Bronchial epithelial cell (primary cell): ENCODE data around the gene TCOF1. TPM values are rescaled to one million over a fixed set of nuclear protein-coding genes. Genes with fewer than 3 reads are reported as not detected.
"Not testable (repeated sequence)": the region's sequence is repeated elsewhere in the genome, so short reads cannot be mapped to it uniquely, and the experiment has no call there.

ENCODE experiments used
- DNase-seq: peaks from one replicate; pipeline ENCODE4 v3.0.0-alpha.2; 2010; ENCODE audit warnings: low read depth
- FAIRE-seq: peaks from 2 replicates; lab custom pipeline; 2011; peaks lifted over from hg19 to GRCh38; lab: Jason Lieb, UNC
- H3K27me3 ChIP-seq: 2 replicates; pipeline ENCODE4 v1.5.1; 2011; ENCODE audit warnings: low read length; ENCODE audit not compliant: control insufficient read depth, insufficient read depth
- H3K36me3 ChIP-seq: 2 replicates; pipeline ENCODE4 v1.5.1; 2011; ENCODE audit warnings: low read length; ENCODE audit not compliant: control insufficient read depth, insufficient read depth
- H3K4me3 ChIP-seq: 2 replicates; pipeline ENCODE4 v1.5.1; 2011; ENCODE audit warnings: mild to moderate bottlenecking, low read depth, low read length, control low read depth
- total RNA-seq: library from RNA; depleted of rRNA; stranded (reverse); fragments of >200 nt; gene quantifications from 2 replicates; pipeline ENCODE4 v1.2.1, GENCODE V29; 2014
- TF ChIP-seq, protein P1 (sequence below): IDR thresholded peaks from 2 replicates; pipeline ENCODE4 v1.5.1; 2011; ENCODE audit warnings: mild to moderate bottlenecking, moderate library complexity, low read length, control low read depth, inconsistent platforms; ENCODE audit not compliant: insufficient read depth, severe bottlenecking

Gene TCOF1
- total RNA-seq, 1 donor from 2014 or later: 9.0 TPM

DNA sequence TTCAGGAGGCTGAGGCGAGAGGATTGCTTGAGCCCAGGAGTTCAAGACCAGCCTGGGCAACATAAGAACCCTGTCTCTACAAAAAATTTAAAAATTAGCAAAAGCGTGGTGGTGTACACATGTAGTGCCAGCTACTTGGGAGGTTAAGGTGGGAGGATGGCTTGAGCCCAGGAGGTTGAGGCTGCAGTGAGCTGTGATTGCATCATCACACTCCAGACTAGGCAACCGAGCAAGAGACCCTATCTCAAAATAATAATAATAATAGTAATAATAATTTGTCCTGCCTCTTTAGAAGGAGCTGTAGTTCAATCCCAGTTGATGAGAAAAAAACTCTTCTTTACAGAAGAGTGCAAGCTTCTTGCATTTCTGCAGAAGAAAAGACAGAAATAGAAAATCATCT lies 65.3 kb downstream of the TCOF1 start:
- DNase-seq: no peak
- no peak for FAIRE-seq
- TF ChIP-seq, protein P1, sequence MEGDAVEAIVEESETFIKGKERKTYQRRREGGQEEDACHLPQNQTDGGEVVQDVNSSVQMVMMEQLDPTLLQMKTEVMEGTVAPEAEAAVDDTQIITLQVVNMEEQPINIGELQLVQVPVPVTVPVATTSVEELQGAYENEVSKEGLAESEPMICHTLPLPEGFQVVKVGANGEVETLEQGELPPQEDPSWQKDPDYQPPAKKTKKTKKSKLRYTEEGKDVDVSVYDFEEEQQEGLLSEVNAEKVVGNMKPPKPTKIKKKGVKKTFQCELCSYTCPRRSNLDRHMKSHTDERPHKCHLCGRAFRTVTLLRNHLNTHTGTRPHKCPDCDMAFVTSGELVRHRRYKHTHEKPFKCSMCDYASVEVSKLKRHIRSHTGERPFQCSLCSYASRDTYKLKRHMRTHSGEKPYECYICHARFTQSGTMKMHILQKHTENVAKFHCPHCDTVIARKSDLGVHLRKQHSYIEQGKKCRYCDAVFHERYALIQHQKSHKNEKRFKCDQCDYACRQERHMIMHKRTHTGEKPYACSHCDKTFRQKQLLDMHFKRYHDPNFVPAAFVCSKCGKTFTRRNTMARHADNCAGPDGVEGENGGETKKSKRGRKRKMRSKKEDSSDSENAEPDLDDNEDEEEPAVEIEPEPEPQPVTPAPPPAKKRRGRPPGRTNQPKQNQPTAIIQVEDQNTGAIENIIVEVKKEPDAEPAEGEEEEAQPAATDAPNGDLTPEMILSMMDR: no peak
- Histone ChIP-seq H3K4me3 (no peak overlapping the region), H3K27me3 (no peaks in the 10 kb centered on the region), H3K36me3 (no peaks in the 10 kb centered on the region)

- not testable (repeated sequence) for H3K36me3 ChIP-seq, H3K27me3 ChIP-seq, DNase-seq, H3K4me3 ChIP-seq, FAIRE-seq
Measured at GRCh38 chr5:150426165-150426564, 68.7 kb downstream of the TCOF1 start.

- TF ChIP-seq, protein P1: no peak
- FAIRE-seq: no peak
- no peaks in the 10 kb centered on the region for H3K27me3 ChIP-seq
- no peaks in the 10 kb centered on the region for H3K36me3 ChIP-seq
- DNase-seq: no peak
- no peak overlapping the region for H3K4me3 ChIP-seq
Measured at GRCh38 chr5:150428106-150428876, 70.8 kb downstream of the TCOF1 start.

DNA sequence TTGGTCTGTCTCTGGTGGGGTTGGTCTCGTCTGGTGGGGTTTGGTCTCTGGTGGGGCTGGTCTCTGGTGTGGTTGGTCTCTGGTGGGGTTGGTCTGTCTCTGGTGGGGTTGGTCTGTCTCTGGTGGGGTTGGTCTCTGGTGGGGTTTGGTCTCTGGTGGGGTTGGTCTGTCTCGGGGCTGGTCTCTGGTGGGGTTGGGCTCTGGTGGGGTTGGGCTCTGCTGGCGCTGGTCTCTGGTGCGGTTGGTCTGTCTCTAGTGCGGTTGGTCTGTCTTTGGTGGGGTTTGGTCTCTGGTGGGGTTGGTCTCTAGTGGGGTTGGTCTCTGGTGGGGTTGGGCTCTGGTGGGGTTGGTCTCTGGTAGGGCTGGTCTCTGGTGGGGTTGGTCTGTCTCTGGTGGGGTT lies 71.5 kb downstream of the TCOF1 start:
- DNase-seq: no peak
- Histone ChIP-seq H3K27me3 (no peaks in the 10 kb centered on the region), H3K36me3 (no peaks in the 10 kb centered on the region), H3K4me3 (no peak overlapping the region)
- FAIRE-seq: no peak
- TF ChIP-seq, protein P1: no peak

DNA sequence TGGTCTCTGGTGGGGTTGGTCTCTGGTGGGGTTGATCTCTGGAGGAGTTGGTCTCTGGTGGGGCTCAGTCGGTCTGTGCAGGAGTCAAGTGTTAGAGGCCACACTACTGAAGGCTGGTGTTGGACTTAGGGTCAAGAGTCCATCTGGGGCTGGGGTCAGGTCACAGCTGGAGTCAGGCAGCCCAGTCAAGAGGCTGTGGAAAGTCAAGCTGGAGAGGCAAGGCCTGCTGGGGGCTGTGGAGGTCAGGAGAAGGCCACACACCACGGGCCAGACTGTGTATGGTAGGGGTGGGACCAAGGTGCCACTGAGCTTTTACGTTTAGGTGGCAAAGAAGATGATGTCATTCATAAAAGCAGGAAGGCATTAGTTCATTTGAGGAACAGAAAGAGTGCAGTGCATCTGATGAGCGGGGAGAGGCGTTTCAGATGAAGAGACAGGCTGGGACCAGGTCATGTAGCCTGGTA lies 71.9 kb downstream of the TCOF1 start:
- no peak for FAIRE-seq
- Histone ChIP-seq H3K27me3 (no peaks in the 10 kb centered on the region), H3K4me3 (no peak overlapping the region), H3K36me3 (no peaks in the 10 kb centered on the region)
- TF ChIP-seq, protein P1: no peak
- no peak for DNase-seq

DNA sequence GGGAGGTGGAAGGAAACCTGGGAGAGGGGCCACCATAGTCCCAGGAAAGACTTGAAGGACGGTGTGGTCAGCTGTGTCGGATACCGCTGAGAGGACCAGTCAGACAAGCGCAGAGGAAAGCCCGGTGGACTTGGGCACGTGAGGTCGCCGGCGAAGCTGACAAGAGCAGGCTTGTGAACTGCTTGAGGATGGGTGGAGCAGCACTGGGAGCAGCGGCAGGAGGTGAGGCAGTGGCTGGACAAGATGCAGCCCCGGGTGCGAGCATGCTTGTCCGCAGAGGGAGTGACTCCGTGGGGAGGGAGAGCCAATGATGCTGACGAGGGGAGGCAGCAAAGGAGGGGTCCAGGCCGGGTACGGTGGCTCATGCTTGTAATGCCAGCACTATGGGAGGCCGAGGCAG lies 73.6 kb downstream of the TCOF1 start:
- H3K4me3 ChIP-seq: no peak overlapping the region
- H3K36me3 ChIP-seq: no peaks in the 10 kb centered on the region
- FAIRE-seq: no peak
- no peaks in the 10 kb centered on the region for H3K27me3 ChIP-seq
- DNase-seq: no peak
- TF ChIP-seq, protein P1: no peak
